ENCODE results near the gene GPM6B. TPM values are rescaled to one million over a fixed set of nuclear protein-coding genes. Genes with fewer than 3 reads are reported as not detected.

GPM6B gene
- 0.25 and 0.47 TPM in 2 replicates for total RNA-seq

GRCh38 chrX:13816643-13817627, at the start of gene GPM6B:
Gene GPM6B, minus strand, starts transcription at chrX:13817093. Its CDS starts 189 bp downstream, at chrX:13816904.

GRCh38 chrX:13734278-13735172, 82.4 kb downstream of the GPM6B start, which contains the start of the genes OFD1 and TRAPPC2:
Gene OFD1, plus strand, starts transcription at chrX:13734748. Its CDS starts 324 bp downstream, at chrX:13735072.
Gene TRAPPC2, minus strand, starts transcription at chrX:13734620. Its CDS starts 14,657 bp downstream, at chrX:13719963.

Other genes starting within 250 kb of the GPM6B start
- not detected in 2 replicates for gene EGFL6, start 247.5 kb downstream of the GPM6B start, total RNA-seq
- gene TCEANC, start 164.0 kb downstream of the GPM6B start, total RNA-seq = 0.40 and 0.49 TPM in 2 replicates
- gene RAB9A, start 128.0 kb downstream of the GPM6B start, total RNA-seq = 25.2 and 26.3 TPM in 2 replicates
- gene TRAPPC2, start 82.5 kb downstream of the GPM6B start, total RNA-seq = 11.2 and 12.5 TPM in 2 replicates
- 5.3 TPM in 2 replicates for gene OFD1, start 82.3 kb downstream of the GPM6B start, total RNA-seq
- gene GEMIN8, start 212.8 kb upstream of the GPM6B start, total RNA-seq = 12.9 and 17.8 TPM in 2 replicates

All from mammary microvascular endothelial cell (primary cell).